ENCODE data around the gene HECW1.
"Not testable (repeated sequence)": the region's sequence is repeated elsewhere in the genome, so short reads cannot be mapped to it uniquely, and the experiment has no call there.

Gene HECW1

GRCh38 chr7:43204081-43204480 is 91.6 kb downstream of the HECW1 start:
- DNase-seq = no peak

- DNase-seq = no peak
Observed at GRCh38 chr7:43205171-43205795, 92.8 kb downstream of the HECW1 start.

- no peak for DNase-seq
Observed at GRCh38 chr7:43208242-43208641, 95.8 kb downstream of the HECW1 start.

GRCh38 chr7:43210539-43210938 is 98.1 kb downstream of the HECW1 start:
- peak in 2 of 51 donors; percentile 9 to 12 for DNase-seq

GRCh38 chr7:43211286-43211685 is 98.8 kb downstream of the HECW1 start:
- DNase-seq = no peak

GRCh38 chr7:43211693-43212092 is 99.2 kb downstream of the HECW1 start:
- DNase-seq = no peak

GRCh38 chr7:43212921-43213320 is 100.5 kb downstream of the HECW1 start:
- no peak for DNase-seq

- DNase-seq = no peak
Observed at GRCh38 chr7:43215061-43215460, 102.6 kb downstream of the HECW1 start.

- no peak for DNase-seq
Observed at GRCh38 chr7:43217055-43217454, 104.6 kb downstream of the HECW1 start.

GRCh38 chr7:43218901-43219300 is 106.5 kb downstream of the HECW1 start:
- not testable (repeated sequence) for DNase-seq

GRCh38 chr7:43220250-43220649 is 107.8 kb downstream of the HECW1 start:
- DNase-seq = peak in 1 of 51 donors; percentile 29

- DNase-seq = no peak
Observed at GRCh38 chr7:43220742-43221141, 108.3 kb downstream of the HECW1 start.

GRCh38 chr7:43229801-43230200 is 117.4 kb downstream of the HECW1 start:
- no peak for DNase-seq

- no peak for DNase-seq
Observed at GRCh38 chr7:43232366-43232765, 119.9 kb downstream of the HECW1 start.

GRCh38 chr7:43234073-43234472 is 121.6 kb downstream of the HECW1 start:
- DNase-seq = peak in 1 of 51 donors; percentile 5

- DNase-seq = no peak
Observed at GRCh38 chr7:43234968-43235367, 122.5 kb downstream of the HECW1 start.

GRCh38 chr7:43240565-43240964 is 128.1 kb downstream of the HECW1 start:
- no peak for DNase-seq

- no peak for DNase-seq
Observed at GRCh38 chr7:43242628-43243255, 130.3 kb downstream of the HECW1 start.

GRCh38 chr7:43244232-43244631 is 131.8 kb downstream of the HECW1 start:
- DNase-seq = peak in 1 of 51 donors; percentile 51

GRCh38 chr7:43244784-43245183 is 132.3 kb downstream of the HECW1 start:
- peak in 1 of 51 donors; percentile 23 for DNase-seq

GRCh38 chr7:43247757-43248156 is 135.3 kb downstream of the HECW1 start:
- no peak for DNase-seq

- no peak for DNase-seq
Observed at GRCh38 chr7:43248553-43248952, 136.1 kb downstream of the HECW1 start.

Data from hypothalamus (tissue), 51 donors.